HepG2 (cell line): ENCODE measurements around the gene SERHL2. TPM values are rescaled to one million over a fixed set of nuclear protein-coding genes. Genes with fewer than 3 reads are reported as not detected.
A peak's percentile ranks its signal among the peaks of the same experiment; 100 is the strongest.

Experiments used
- ATRX ChIP-seq: sonication (generic); formaldehyde crosslinking; IDR thresholded peaks from 2 replicates; pipeline ENCODE4 v1.4.0; 2020; ENCODE audit warnings: missing genetic modification reagents, borderline replicate concordance
- CEBPB ChIP-seq: IDR thresholded peaks from 2 replicates; pipeline ENCODE4 v1.6.1; 2011; ENCODE audit warnings: low read depth, low read length, improper control_type of control experiment, borderline replicate concordance
- HHEX ChIP-seq: IDR thresholded peaks from 2 replicates; pipeline ENCODE4 v1.6.1; 2016; ENCODE audit warnings: control low read depth
- HNF4G ChIP-seq, 2 experiments: sonication (generic) in 1 of 2; formaldehyde crosslinking in 1 of 2; IDR thresholded peaks; 2 replicates each; pipeline versions ENCODE4 v1.4.0 to v1.6.1; 2011 to 2020; ENCODE audit warnings: borderline replicate concordance in 2 of 2, low read depth in 2 of 2, mild to moderate bottlenecking in 2 of 2, low read length in 1 of 2, missing genetic modification reagents in 1 of 2, moderate library complexity in 1 of 2
- IRX3 ChIP-seq: sonication (generic); formaldehyde crosslinking; IDR thresholded peaks from 2 replicates; pipeline ENCODE4 v1.8.1; 2023; ENCODE audit warnings: mild to moderate bottlenecking, low read depth, missing genetic modification reagents, borderline replicate concordance
- JUND ChIP-seq: sonication (generic); formaldehyde crosslinking; IDR thresholded peaks from 2 replicates; pipeline ENCODE4 v1.8.0; 2022; ENCODE audit warnings: mild to moderate bottlenecking, missing genetic modification reagents
- KDM6A ChIP-seq: IDR thresholded peaks from 2 replicates; pipeline ENCODE4 v1.6.1; 2016; ENCODE audit warnings: low read depth
- RORA ChIP-seq: sonication (generic); formaldehyde crosslinking; IDR thresholded peaks from 2 replicates; pipeline ENCODE4 v1.5.0; 2020; ENCODE audit warnings: mild to moderate bottlenecking, missing genetic modification reagents, moderate library complexity
- SMC3 ChIP-seq: IDR thresholded peaks from 2 replicates; pipeline ENCODE4 v1.6.1; 2011; ENCODE audit warnings: low read length, improper control_type of control experiment
- SNRNP70 ChIP-seq: fragments of 200-400 bp; formaldehyde crosslinking; IDR thresholded peaks from 2 replicates; pipeline ENCODE4 v1.6.1; 2017; ENCODE audit warnings: mild to moderate bottlenecking, low read depth, low read length, moderate library complexity
- YY1 ChIP-seq: IDR thresholded peaks from 2 replicates; pipeline ENCODE4 v1.6.1; 2011; ENCODE audit warnings: low read length, low read depth, moderate library complexity, mild to moderate bottlenecking; ENCODE audit not compliant: insufficient read depth, insufficient replicate concordance
- ZBED4 ChIP-seq: sonication (generic); formaldehyde crosslinking; IDR thresholded peaks from 2 replicates; pipeline ENCODE4 v1.4.0; 2020; ENCODE audit warnings: missing genetic modification reagents, borderline replicate concordance
- ZFP36L1 ChIP-seq: sonication (generic); formaldehyde crosslinking; IDR thresholded peaks from 2 replicates; pipeline ENCODE4 v1.8.0; 2022; ENCODE audit warnings: mild to moderate bottlenecking, missing genetic modification reagents, moderate library complexity
- ZNF251 ChIP-seq: sonication (generic); formaldehyde crosslinking; IDR thresholded peaks from 2 replicates; pipeline ENCODE4 v1.9.0; 2021; ENCODE audit warnings: mild to moderate bottlenecking, missing genetic modification reagents
- ZNF350 ChIP-seq: sonication (generic); formaldehyde crosslinking; IDR thresholded peaks from 2 replicates; pipeline ENCODE4 v1.4.0; 2020; ENCODE audit warnings: mild to moderate bottlenecking, low read depth, missing genetic modification reagents, borderline replicate concordance
- ZNF512B ChIP-seq: sonication (generic); formaldehyde crosslinking; IDR thresholded peaks from 2 replicates; pipeline ENCODE4 v1.5.1; 2020; ENCODE audit warnings: missing genetic modification reagents, mild to moderate bottlenecking, borderline replicate concordance
- ZUFSP ChIP-seq: sonication (generic); formaldehyde crosslinking; IDR thresholded peaks from 2 replicates; pipeline ENCODE4 v1.9.0; 2021; ENCODE audit warnings: missing genetic modification reagents, mild to moderate bottlenecking, borderline replicate concordance
- polyA plus RNA-seq, 8 experiments: library from polyadenylated mRNA; depleted of rRNA in 3 of 8; stranded (reverse) in 7 of 8; unstranded in 1 of 8; fragments of >200 nt; fragmentation: Illumina TruSeq in 4 of 8; extraction: Trizol in 4 of 8; gene quantifications; 2 replicates each; pipeline versions ENCODE4 v1.2.1 to v1.2.3, GENCODE V29; 2011 to 2016; ENCODE audit warnings: low read depth in 4 of 8, missing spikeins in 1 of 8, mixed read lengths in 1 of 8; ENCODE audit not compliant: insufficient read depth in 1 of 8
- total RNA-seq, 5 experiments: library from RNA; depleted of rRNA; stranded (reverse); fragments of >200 nt; fragmentation: Illumina TruSeq; extraction: Trizol; gene quantifications; 2 replicates each; pipeline ENCODE4 v1.2.3, GENCODE V29; 2016; ENCODE audit warnings: low read depth in 1 of 5
- TF ChIP-seq, protein P1 (sequence below): sonication (generic); formaldehyde crosslinking; IDR thresholded peaks from 2 replicates; pipeline ENCODE4 v1.5.0; 2020; ENCODE audit warnings: mild to moderate bottlenecking, low read depth, missing genetic modification reagents, borderline replicate concordance

SERHL2 gene
- total and polyA plus RNA-seq, 2 of the 13 experiments (the other 11 are each of a cell fraction or from before 2014, with no cell fraction given): 1.0 to 1.8 TPM

GRCh38 chr22:42581762-42582716 is 28.3 kb downstream of the SERHL2 start (continued):
- no peak for TF ChIP-seq ATRX
- no peak for TF ChIP-seq ZFP36L1 (CRISPR knock-in tag)
- no peak for TF ChIP-seq CEBPB
- no peak for TF ChIP-seq ZBED4
- TF ChIP-seq ZNF512B (CRISPR knock-in tag): no peak
- no peak for TF ChIP-seq HHEX
- TF ChIP-seq, protein P1, sequence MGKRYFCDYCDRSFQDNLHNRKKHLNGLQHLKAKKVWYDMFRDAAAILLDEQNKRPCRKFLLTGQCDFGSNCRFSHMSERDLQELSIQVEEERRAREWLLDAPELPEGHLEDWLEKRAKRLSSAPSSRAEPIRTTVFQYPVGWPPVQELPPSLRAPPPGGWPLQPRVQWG (CRISPR knock-in tag): no peak
- no peak for TF ChIP-seq ZNF350
- TF ChIP-seq KDM6A (CRISPR knock-in tag): no peak
- TF ChIP-seq ZUFSP: no peak
- no peak for TF ChIP-seq ZNF251
- TF ChIP-seq SNRNP70: no peak
- no peak for TF ChIP-seq RORA (CRISPR knock-in tag)
- TF ChIP-seq IRX3 (CRISPR knock-in tag): no peak
- TF ChIP-seq SMC3: no peak
- TF ChIP-seq YY1: peak; percentile 94
- no peak for TF ChIP-seq HNF4G (IDR thresholded peaks at IDR 0.05; ENCODE audit: borderline replicate concordance, low read depth, low read length)
- TF ChIP-seq HNF4G (CRISPR knock-in tag; IDR thresholded peaks at IDR 0.05; ENCODE audit: borderline replicate concordance, low read depth): no peak
- TF ChIP-seq JUND: 0 out of 2 replicates have a peak, but pooled peaks have one; percentile 22
